ENCODE measurements around the gene HRH4.

The HRH4 gene

GRCh38 chr18:24506175-24506574, 45.7 kb downstream of the HRH4 start:
- no peaks in the 10 kb centered on the region for H3K4me1 ChIP-seq (ENCODE audit: control insufficient read depth, insufficient read depth, low read length)
- no peaks in the 10 kb centered on the region for H3K36me3 ChIP-seq (ENCODE audit: control insufficient read depth in 2 of 2, insufficient read depth in 2 of 2, low read length in 2 of 2)
- H3K4me3 ChIP-seq (ENCODE audit: low read length in 2 of 2) = no peak overlapping the region
- no peak overlapping the region for H3K9ac ChIP-seq (ENCODE audit: low read length in 2 of 2)
- H3K27ac ChIP-seq (ENCODE audit: low read length) = no peak overlapping the region
- H3K27me3 ChIP-seq (ENCODE audit: control insufficient read depth in 1 of 2, insufficient read depth in 2 of 2, low read length in 2 of 2) = no peaks in the 10 kb centered on the region
- no peaks in the 10 kb centered on the region for H3K9me3 ChIP-seq (ENCODE audit: control insufficient read depth in 2 of 2, low read length in 2 of 2)

GRCh38 chr18:24509435-24509834, 49.0 kb downstream of the HRH4 start:
- no peak overlapping the region for H3K27ac ChIP-seq (ENCODE audit: low read length)
- no peaks in the 10 kb centered on the region for H3K9me3 ChIP-seq (ENCODE audit: control insufficient read depth in 2 of 2, low read length in 2 of 2)
- H3K36me3 ChIP-seq (ENCODE audit: control insufficient read depth in 2 of 2, insufficient read depth in 2 of 2, low read length in 2 of 2) = no peaks in the 10 kb centered on the region
- H3K9ac ChIP-seq (ENCODE audit: low read length in 2 of 2) = no peak overlapping the region
- no peaks in the 10 kb centered on the region for H3K27me3 ChIP-seq (ENCODE audit: control insufficient read depth in 1 of 2, insufficient read depth in 2 of 2, low read length in 2 of 2)
- no peaks in the 10 kb centered on the region for H3K4me1 ChIP-seq (ENCODE audit: control insufficient read depth, insufficient read depth, low read length)
- H3K4me3 ChIP-seq (ENCODE audit: low read length in 2 of 2) = no peak overlapping the region

GRCh38 chr18:24514439-24514838, 54.0 kb downstream of the HRH4 start:
- Histone ChIP-seq H3K9me3 (ENCODE audit: control insufficient read depth in 2 of 2, low read length in 2 of 2) (no peaks in the 10 kb centered on the region), H3K4me3 (ENCODE audit: low read length in 2 of 2) (no peak overlapping the region), H3K27me3 (ENCODE audit: control insufficient read depth in 1 of 2, insufficient read depth in 2 of 2, low read length in 2 of 2) (no peaks in the 10 kb centered on the region), H3K36me3 (ENCODE audit: control insufficient read depth in 2 of 2, insufficient read depth in 2 of 2, low read length in 2 of 2) (no peaks in the 10 kb centered on the region), H3K9ac (ENCODE audit: low read length in 2 of 2) (no peak overlapping the region), H3K27ac (ENCODE audit: low read length) (no peak overlapping the region), H3K4me1 (ENCODE audit: control insufficient read depth, insufficient read depth, low read length) (no peaks in the 10 kb centered on the region)

- Histone ChIP-seq H3K9ac (ENCODE audit: low read length in 2 of 2) (no peak overlapping the region), H3K4me1 (ENCODE audit: control insufficient read depth, insufficient read depth, low read length) (no peaks in the 10 kb centered on the region), H3K9me3 (ENCODE audit: control insufficient read depth in 2 of 2, low read length in 2 of 2) (no peaks in the 10 kb centered on the region), H3K27me3 (ENCODE audit: control insufficient read depth in 1 of 2, insufficient read depth in 2 of 2, low read length in 2 of 2) (no peaks in the 10 kb centered on the region), H3K27ac (ENCODE audit: low read length) (no peak overlapping the region), H3K36me3 (ENCODE audit: control insufficient read depth in 2 of 2, insufficient read depth in 2 of 2, low read length in 2 of 2) (no peaks in the 10 kb centered on the region), H3K4me3 (ENCODE audit: low read length in 2 of 2) (no peak overlapping the region)
These were observed 55.3 kb downstream of the HRH4 start for GRCh38 chr18:24515721-24516120.

- Histone ChIP-seq H3K27me3 (ENCODE audit: control insufficient read depth in 1 of 2, insufficient read depth in 2 of 2, low read length in 2 of 2) (no peaks in the 10 kb centered on the region), H3K4me3 (ENCODE audit: low read length in 2 of 2) (no peak overlapping the region), H3K4me1 (ENCODE audit: control insufficient read depth, insufficient read depth, low read length) (no peaks in the 10 kb centered on the region), H3K9me3 (ENCODE audit: control insufficient read depth in 2 of 2, low read length in 2 of 2) (no peaks in the 10 kb centered on the region), H3K9ac (ENCODE audit: low read length in 2 of 2) (no peak overlapping the region), H3K27ac (ENCODE audit: low read length) (no peak overlapping the region), H3K36me3 (ENCODE audit: control insufficient read depth in 2 of 2, insufficient read depth in 2 of 2, low read length in 2 of 2) (no peaks in the 10 kb centered on the region)
These were observed 55.8 kb downstream of the HRH4 start for GRCh38 chr18:24516261-24516660.

GRCh38 chr18:24517554-24517953, 57.1 kb downstream of the HRH4 start:
- H3K27ac ChIP-seq (ENCODE audit: low read length) = no peak overlapping the region
- no peak overlapping the region for H3K9ac ChIP-seq (ENCODE audit: low read length in 2 of 2)
- no peak overlapping the region for H3K4me3 ChIP-seq (ENCODE audit: low read length in 2 of 2)
- no peaks in the 10 kb centered on the region for H3K36me3 ChIP-seq (ENCODE audit: control insufficient read depth in 2 of 2, insufficient read depth in 2 of 2, low read length in 2 of 2)
- H3K27me3 ChIP-seq (ENCODE audit: control insufficient read depth in 1 of 2, insufficient read depth in 2 of 2, low read length in 2 of 2) = no peaks in the 10 kb centered on the region
- no peaks in the 10 kb centered on the region for H3K4me1 ChIP-seq (ENCODE audit: control insufficient read depth, insufficient read depth, low read length)
- no peaks in the 10 kb centered on the region for H3K9me3 ChIP-seq (ENCODE audit: control insufficient read depth in 2 of 2, low read length in 2 of 2)

- H3K9me3 ChIP-seq (ENCODE audit: control insufficient read depth in 2 of 2, low read length in 2 of 2) = no peaks in the 10 kb centered on the region
- no peak overlapping the region for H3K4me3 ChIP-seq (ENCODE audit: low read length in 2 of 2)
- no peaks in the 10 kb centered on the region for H3K36me3 ChIP-seq (ENCODE audit: control insufficient read depth in 2 of 2, insufficient read depth in 2 of 2, low read length in 2 of 2)
- no peak overlapping the region for H3K9ac ChIP-seq (ENCODE audit: low read length in 2 of 2)
- H3K27ac ChIP-seq (ENCODE audit: low read length) = no peak overlapping the region
- H3K4me1 ChIP-seq (ENCODE audit: control insufficient read depth, insufficient read depth, low read length) = no peaks in the 10 kb centered on the region
- no peaks in the 10 kb centered on the region for H3K27me3 ChIP-seq (ENCODE audit: control insufficient read depth in 1 of 2, insufficient read depth in 2 of 2, low read length in 2 of 2)
These were observed 58.2 kb downstream of the HRH4 start for GRCh38 chr18:24518596-24518995.

All from stomach smooth muscle (tissue), 2 donors.